SK-N-SH (cell line): ENCODE measurements around the gene AP1M1. TPM values are rescaled to one million over a fixed set of nuclear protein-coding genes. Genes with fewer than 3 reads are reported as not detected.
"Not testable (repeated sequence)": the region's sequence is repeated elsewhere in the genome, so short reads cannot be mapped to it uniquely, and the experiment has no call there.

Experiments used
- CTCF ChIA-PET: fragments of 300-600, 350-600 bp; formaldehyde crosslinking; extraction: SDS; loops from one replicate; lab custom pipeline; 2021; lab: Yijun Ruan, JAX
- POLR2A ChIA-PET: fragments of 350-600 bp; sonication (Branson Sonifier 250); formaldehyde crosslinking; extraction: SDS; loops from one replicate; lab custom pipeline; 2020; ENCODE audit warnings: antibody characterized with exemption, inconsistent platforms; lab: Yijun Ruan, JAX
- DNase-seq: peaks from one replicate; pipeline ENCODE4 v3.0.0; 2012
- H2AFZ ChIP-seq: fragments of 200-600 bp; sonication (generic); 2 replicates; pipeline ENCODE4 v1.8.1; 2016; ENCODE audit warnings: antibody characterized with exemption, mild to moderate bottlenecking, low read depth
- H3F3A ChIP-seq: fragments of 200-600 bp; sonication (generic); replicated peaks from 2 replicates; pipeline ENCODE3; 2016; ENCODE audit warnings: antibody characterized with exemption, mild to moderate bottlenecking; ENCODE audit not compliant: insufficient read depth
- H3K27ac ChIP-seq, 2 experiments: fragments of 200-500 bp in 1 of 2; fragments of 200-600 bp in 1 of 2; sonication (Bioruptor generic) in 1 of 2; sonication (generic), shearing (Covaris generic) in 1 of 2; 2 replicates each; pipeline versions ENCODE4 v1.5.1 to v1.6.1; 2014 to 2016; ENCODE audit warnings: low read depth in 2 of 2, inconsistent platforms in 1 of 2, low read length in 1 of 2, mild to moderate bottlenecking in 1 of 2, mixed read lengths in 1 of 2
- H3K27me3 ChIP-seq: fragments of 200-600 bp; sonication (generic), shearing (Covaris generic); 2 replicates; pipeline ENCODE4 v1.6.1; 2016; ENCODE audit warnings: mixed run types; ENCODE audit not compliant: insufficient read depth
- H3K36me3 ChIP-seq, 2 experiments: fragments of 200-500 bp in 1 of 2; fragments of 200-600 bp in 1 of 2; sonication (Bioruptor generic) in 1 of 2; sonication (generic) in 1 of 2; replicated peaks in 1 of 2; 2 replicates each; pipeline versions ENCODE3 to v1.5.1; 2014 to 2016; ENCODE audit warnings: low read length in 1 of 2, mild to moderate bottlenecking in 1 of 2; ENCODE audit not compliant: insufficient read depth in 2 of 2, control insufficient read depth in 1 of 2
- H3K4me1 ChIP-seq, 2 experiments: fragments of 200-500 bp in 1 of 2; fragments of 200-600 bp in 1 of 2; sonication (Bioruptor generic) in 1 of 2; sonication (generic), shearing (Covaris generic) in 1 of 2; 2 replicates each; pipeline versions ENCODE4 v1.5.1 to v1.6.1; 2014 to 2016; ENCODE audit warnings: low read depth in 1 of 2, low read length in 1 of 2, mixed run types in 1 of 2; ENCODE audit not compliant: insufficient read depth in 2 of 2, control insufficient read depth in 1 of 2
- H3K4me2 ChIP-seq: fragments of 200-600 bp; sonication (generic), shearing (Covaris generic); 2 replicates; pipeline ENCODE4 v1.6.1; 2017; ENCODE audit warnings: mixed run types
- H3K4me3 ChIP-seq, 2 experiments: fragments of 200-500 bp in 1 of 2; fragments of 200-600 bp in 1 of 2; sonication (Bioruptor generic) in 1 of 2; sonication (generic), shearing (Covaris generic) in 1 of 2; 2 replicates each; pipeline versions ENCODE4 v1.5.1 to v1.8.1; 2014 to 2016; ENCODE audit warnings: low read depth in 2 of 2, inconsistent platforms in 1 of 2, low read length in 1 of 2, mild to moderate bottlenecking in 1 of 2, mixed read lengths in 1 of 2, moderate library complexity in 1 of 2
- H3K79me2 ChIP-seq: fragments of 200-600 bp; sonication (generic); 2 replicates; pipeline ENCODE4 v1.8.1; 2017; ENCODE audit warnings: mild to moderate bottlenecking; ENCODE audit not compliant: insufficient read depth
- H3K9ac ChIP-seq: fragments of 200-600 bp; sonication (generic); 2 replicates; pipeline ENCODE4 v1.6.1; 2017; ENCODE audit warnings: mixed run types
- H3K9me2 ChIP-seq: fragments of 200-600 bp; sonication (generic); 2 replicates; pipeline ENCODE4 v1.6.1; 2017; ENCODE audit warnings: mixed run types
- H3K9me3 ChIP-seq: fragments of 200-600 bp; sonication (generic); 2 replicates; pipeline ENCODE4 v1.6.1; 2017; ENCODE audit warnings: mixed run types, mild to moderate bottlenecking, moderate library complexity
- H4K20me1 ChIP-seq: fragments of 200-600 bp; sonication (generic); 2 replicates; pipeline ENCODE4 v1.6.1; 2017; ENCODE audit warnings: mild to moderate bottlenecking, mixed run types; ENCODE audit not compliant: insufficient read depth
- FOSL2 ChIP-seq: IDR thresholded peaks from 2 replicates; pipeline ENCODE4 v1.4.0; 2012; ENCODE audit warnings: low read depth, mild to moderate bottlenecking, moderate library complexity, borderline replicate concordance
- NFIC ChIP-seq: IDR thresholded peaks from 2 replicates; pipeline ENCODE4 v1.4.0; 2012; ENCODE audit warnings: borderline replicate concordance
- RAD21 ChIP-seq: IDR thresholded peaks from 2 replicates; pipeline ENCODE4 v1.6.1; 2012; ENCODE audit warnings: mild to moderate bottlenecking, low read length
- TEAD4 ChIP-seq: IDR thresholded peaks from 2 replicates; pipeline ENCODE4 v1.4.0; 2012; ENCODE audit warnings: mild to moderate bottlenecking, borderline replicate concordance; ENCODE audit not compliant: insufficient read depth
- WGBS: methylation state at CpG from one replicate; pipeline ENCODE4 v1.1.6; 2017; ENCODE audit warnings: low lambda C conversion rate; 5-methylcytosine and 5-hydroxymethylcytosine counted together
- polyA plus RNA-seq, 3 experiments: library from polyadenylated mRNA; depleted of rRNA; stranded (reverse); fragments of >200 nt; gene quantifications; 2 replicates each; pipeline ENCODE4 v1.2.3, GENCODE V29; 2012

AP1M1 gene
- polyA plus RNA-seq, 1 of the 3 experiments (the other 2 are of a cell fraction) = 133 TPM

GRCh38 chr19:16175954-16176353, 21.8 kb upstream of the AP1M1 start:
- ChIA-PET POLR2A (interaction anchor here (0.6 kb wide), 1 partner anchor 614 kb away, joined by 3 read pairs; no protein-coding TSS in a partner anchor), CTCF (interaction anchor here (0.7 kb wide), 1 partner anchor 553 kb away, joined by 3 read pairs; no protein-coding TSS in a partner anchor)
- Histone ChIP-seq H3K9me3 (no peaks in the 10 kb centered on the region), H3F3A (no peaks in the 10 kb centered on the region), H3K4me1 (no peaks in the 10 kb centered on the region), H3K4me3 (no peak overlapping the region), H4K20me1 (no peaks in the 10 kb centered on the region), H3K4me2 (no peak overlapping the region), H2AFZ (no peak overlapping the region), H3K36me3 (no peaks in the 10 kb centered on the region), H3K79me2 (no peaks in the 10 kb centered on the region), H3K27me3 (peaks cover 11% of the 10 kb centered on the region; the same call in 1 of the 2 replicates), H3K9me2 (no peaks in the 10 kb centered on the region), H3K27ac (no peak overlapping the region), H3K9ac (no peak overlapping the region)
- DNase-seq = no peak
- 5% methylated on average over 2 of the region's 2 CpGs for WGBS
- no peak for TF ChIP-seq NFIC
- TF ChIP-seq, all 33 proteins: peak for 0

GRCh38 chr19:16178866-16179265, 18.8 kb upstream of the AP1M1 start:
- H3K4me3 ChIP-seq, H3K27ac ChIP-seq, POLR2A ChIA-PET, H3K36me3 ChIP-seq, DNase-seq, H2AFZ ChIP-seq, H3K9ac ChIP-seq, H3K9me3 ChIP-seq, H3K4me1 ChIP-seq, H4K20me1 ChIP-seq, H3K79me2 ChIP-seq, H3K4me2 ChIP-seq, H3K9me2 ChIP-seq: not testable (repeated sequence)
- 45% methylated on average over 5 of the region's 5 CpGs for WGBS
- CTCF ChIA-PET = interaction anchor here (6.0 kb wide), 1 partner anchor 138 kb away, joined by 59 read pairs; no protein-coding TSS in a partner anchor
- peaks cover 11% of the 10 kb centered on the region; the same call in 1 of the 2 replicates for H3K27me3 ChIP-seq
- H3F3A ChIP-seq = peaks cover 15% of the 10 kb centered on the region

- Histone ChIP-seq H3K9ac (no peak overlapping the region), H3F3A (peaks cover 15% of the 10 kb centered on the region), H3K4me1 (peaks cover 0 to 3% of the 10 kb centered on the region in 2 experiments; a peak in 1 of 4 replicates), H3K9me3 (no peaks in the 10 kb centered on the region), H4K20me1 (no peaks in the 10 kb centered on the region), H3K27me3 (peaks cover 11% of the 10 kb centered on the region; the same call in 1 of the 2 replicates), H3K79me2 (peaks cover 4% of the 10 kb centered on the region; the same call in 1 of the 2 replicates), H3K4me3 (no peak overlapping the region), H3K27ac (no peak overlapping the region), H2AFZ (peak overlapping the region; percentile 43; the same call in 1 of the 2 replicates), H3K9me2 (no peaks in the 10 kb centered on the region), H3K4me2 (peak overlapping the region; percentile 20; the same call in 1 of the 2 replicates), H3K36me3 (no peaks in the 10 kb centered on the region)
- TF ChIP-seq NFIC (0 out of 2 replicates have a peak, but pooled peaks have one; percentile 6), FOSL2 (peak; percentile 14; the same call in 1 of the 2 replicates), TEAD4 (peak; percentile 34; the same call in 1 of the 2 replicates), RAD21 (no peak)
- CTCF ChIA-PET = interaction anchor here (1.0 to 6.0 kb wide), 5 partner anchors 10 to 551 kb away, joined by 3 to 59 read pairs (median 5); no protein-coding TSS in a partner anchor
- 8% methylated on average over 4 of the region's 4 CpGs for WGBS
- no peak for DNase-seq
- POLR2A ChIA-PET = no interaction called here
Measured at GRCh38 chr19:16180611-16181010, 17.1 kb upstream of the AP1M1 start.
